ENCODE measurements around the gene PGK1. TPM values are rescaled to one million over a fixed set of nuclear protein-coding genes. Genes with fewer than 3 reads are reported as not detected.
A peak's percentile ranks its signal among the peaks of the same experiment; 100 is the strongest.

PGK1 gene
- total RNA-seq, 1 experiment from 2014 or later: 607 TPM

DNA sequence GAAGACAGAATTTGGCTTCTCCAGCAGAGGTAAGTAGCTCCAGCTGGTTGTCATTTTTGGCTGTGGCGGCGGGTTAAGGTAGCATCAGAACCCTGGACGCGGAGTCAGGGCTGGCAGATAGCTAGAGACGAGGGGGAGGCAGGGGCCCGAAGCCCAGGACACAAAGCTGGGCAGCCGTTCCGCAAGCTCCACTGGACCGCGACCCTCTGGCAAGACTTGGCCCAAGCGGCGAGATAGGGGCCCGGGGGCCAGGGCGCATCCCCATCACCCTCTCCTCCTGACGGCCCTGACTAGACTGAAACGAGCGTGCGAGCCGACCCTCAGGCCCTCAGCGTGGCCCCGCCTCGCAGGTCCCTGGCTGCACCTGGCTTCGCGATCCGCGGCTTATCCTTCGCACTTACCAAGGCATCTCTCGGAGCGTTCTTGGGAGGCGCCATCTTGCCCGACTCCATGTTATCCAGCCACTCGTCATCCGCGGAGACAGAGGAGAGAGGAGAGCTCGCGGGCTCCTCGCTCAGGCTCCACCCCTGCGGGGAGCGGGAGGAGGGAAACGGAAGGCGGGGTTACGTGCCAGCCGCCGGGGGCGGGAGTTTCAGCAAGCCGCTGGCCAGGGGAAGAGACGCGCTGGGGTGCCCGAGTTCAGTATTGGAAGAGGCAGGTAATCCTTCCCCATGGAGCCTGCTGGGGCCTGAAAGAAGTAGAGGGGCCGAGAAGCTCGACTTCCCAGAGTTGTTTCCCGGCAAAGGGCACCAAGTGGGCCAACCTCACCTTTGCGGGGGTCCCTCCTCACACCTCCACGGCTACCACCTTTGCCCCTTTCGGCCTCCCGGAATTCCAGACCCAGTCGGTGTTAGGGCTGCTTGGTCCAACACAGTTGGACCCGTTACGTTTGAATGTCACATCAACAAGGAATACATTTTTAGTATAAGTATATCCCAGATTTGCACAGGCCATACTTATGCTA is 35.4 kb downstream of the PGK1 start, which contains the start of gene TAF9B (continued):
- TF ChIP-seq ZNF671 (CRISPR knock-in tag; IDR thresholded peaks at IDR 0.05) (no peak), ZNF317 (CRISPR knock-in tag; IDR thresholded peaks at IDR 0.05; ENCODE audit: borderline replicate concordance, low read depth) (no peak), IRF2 (CRISPR knock-in tag; IDR thresholded peaks at IDR 0.05; ENCODE audit: borderline replicate concordance, low read depth) (no peak), ZNF416 (CRISPR knock-in tag; IDR thresholded peaks at IDR 0.05) (no peak), NR1H2 (CRISPR knock-in tag; IDR thresholded peaks at IDR 0.05) (no peak), TEAD4 (CRISPR knock-in tag; IDR thresholded peaks at IDR 0.05) (no peak), ZNF232 (CRISPR knock-in tag; IDR thresholded peaks at IDR 0.05) (0 out of 2 replicates have a peak, but pooled peaks have one; percentile 31), FOXP1 (CRISPR knock-in tag; IDR thresholded peaks at IDR 0.05; ENCODE audit: borderline replicate concordance) (no peak), JUN (CRISPR knock-in tag; IDR thresholded peaks at IDR 0.05) (no peak), NFYB (CRISPR knock-in tag; conservative IDR thresholded peaks at IDR 0.05; ENCODE audit: low read depth) (no peak)
- TF ChIP-seq, protein P1, sequence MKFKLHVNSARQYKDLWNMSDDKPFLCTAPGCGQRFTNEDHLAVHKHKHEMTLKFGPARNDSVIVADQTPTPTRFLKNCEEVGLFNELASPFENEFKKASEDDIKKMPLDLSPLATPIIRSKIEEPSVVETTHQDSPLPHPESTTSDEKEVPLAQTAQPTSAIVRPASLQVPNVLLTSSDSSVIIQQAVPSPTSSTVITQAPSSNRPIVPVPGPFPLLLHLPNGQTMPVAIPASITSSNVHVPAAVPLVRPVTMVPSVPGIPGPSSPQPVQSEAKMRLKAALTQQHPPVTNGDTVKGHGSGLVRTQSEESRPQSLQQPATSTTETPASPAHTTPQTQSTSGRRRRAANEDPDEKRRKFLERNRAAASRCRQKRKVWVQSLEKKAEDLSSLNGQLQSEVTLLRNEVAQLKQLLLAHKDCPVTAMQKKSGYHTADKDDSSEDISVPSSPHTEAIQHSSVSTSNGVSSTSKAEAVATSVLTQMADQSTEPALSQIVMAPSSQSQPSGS (CRISPR knock-in tag; IDR thresholded peaks at IDR 0.05; ENCODE audit: borderline replicate concordance, low read depth): no peak
- TF ChIP-seq, protein P2, sequence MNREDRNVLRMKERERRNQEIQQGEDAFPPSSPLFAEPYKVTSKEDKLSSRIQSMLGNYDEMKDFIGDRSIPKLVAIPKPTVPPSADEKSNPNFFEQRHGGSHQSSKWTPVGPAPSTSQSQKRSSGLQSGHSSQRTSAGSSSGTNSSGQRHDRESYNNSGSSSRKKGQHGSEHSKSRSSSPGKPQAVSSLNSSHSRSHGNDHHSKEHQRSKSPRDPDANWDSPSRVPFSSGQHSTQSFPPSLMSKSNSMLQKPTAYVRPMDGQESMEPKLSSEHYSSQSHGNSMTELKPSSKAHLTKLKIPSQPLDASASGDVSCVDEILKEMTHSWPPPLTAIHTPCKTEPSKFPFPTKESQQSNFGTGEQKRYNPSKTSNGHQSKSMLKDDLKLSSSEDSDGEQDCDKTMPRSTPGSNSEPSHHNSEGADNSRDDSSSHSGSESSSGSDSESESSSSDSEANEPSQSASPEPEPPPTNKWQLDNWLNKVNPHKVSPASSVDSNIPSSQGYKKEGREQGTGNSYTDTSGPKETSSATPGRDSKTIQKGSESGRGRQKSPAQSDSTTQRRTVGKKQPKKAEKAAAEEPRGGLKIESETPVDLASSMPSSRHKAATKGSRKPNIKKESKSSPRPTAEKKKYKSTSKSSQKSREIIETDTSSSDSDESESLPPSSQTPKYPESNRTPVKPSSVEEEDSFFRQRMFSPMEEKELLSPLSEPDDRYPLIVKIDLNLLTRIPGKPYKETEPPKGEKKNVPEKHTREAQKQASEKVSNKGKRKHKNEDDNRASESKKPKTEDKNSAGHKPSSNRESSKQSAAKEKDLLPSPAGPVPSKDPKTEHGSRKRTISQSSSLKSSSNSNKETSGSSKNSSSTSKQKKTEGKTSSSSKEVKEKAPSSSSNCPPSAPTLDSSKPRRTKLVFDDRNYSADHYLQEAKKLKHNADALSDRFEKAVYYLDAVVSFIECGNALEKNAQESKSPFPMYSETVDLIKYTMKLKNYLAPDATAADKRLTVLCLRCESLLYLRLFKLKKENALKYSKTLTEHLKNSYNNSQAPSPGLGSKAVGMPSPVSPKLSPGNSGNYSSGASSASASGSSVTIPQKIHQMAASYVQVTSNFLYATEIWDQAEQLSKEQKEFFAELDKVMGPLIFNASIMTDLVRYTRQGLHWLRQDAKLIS (CRISPR knock-in tag; IDR thresholded peaks at IDR 0.05; ENCODE audit: borderline replicate concordance): no peak
- TF ChIP-seq, protein P3, sequence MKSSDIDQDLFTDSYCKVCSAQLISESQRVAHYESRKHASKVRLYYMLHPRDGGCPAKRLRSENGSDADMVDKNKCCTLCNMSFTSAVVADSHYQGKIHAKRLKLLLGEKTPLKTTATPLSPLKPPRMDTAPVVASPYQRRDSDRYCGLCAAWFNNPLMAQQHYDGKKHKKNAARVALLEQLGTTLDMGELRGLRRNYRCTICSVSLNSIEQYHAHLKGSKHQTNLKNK (CRISPR knock-in tag; IDR thresholded peaks at IDR 0.05): peak; percentile 52; the same call in 1 of the 2 replicates
- TF ChIP-seq, protein P4, sequence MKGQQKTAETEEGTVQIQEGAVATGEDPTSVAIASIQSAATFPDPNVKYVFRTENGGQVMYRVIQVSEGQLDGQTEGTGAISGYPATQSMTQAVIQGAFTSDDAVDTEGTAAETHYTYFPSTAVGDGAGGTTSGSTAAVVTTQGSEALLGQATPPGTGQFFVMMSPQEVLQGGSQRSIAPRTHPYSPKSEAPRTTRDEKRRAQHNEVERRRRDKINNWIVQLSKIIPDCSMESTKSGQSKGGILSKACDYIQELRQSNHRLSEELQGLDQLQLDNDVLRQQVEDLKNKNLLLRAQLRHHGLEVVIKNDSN (CRISPR knock-in tag; IDR thresholded peaks at IDR 0.05): no peak
- TF ChIP-seq, protein P5, sequence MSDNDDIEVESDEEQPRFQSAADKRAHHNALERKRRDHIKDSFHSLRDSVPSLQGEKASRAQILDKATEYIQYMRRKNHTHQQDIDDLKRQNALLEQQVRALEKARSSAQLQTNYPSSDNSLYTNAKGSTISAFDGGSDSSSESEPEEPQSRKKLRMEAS (CRISPR knock-in tag; IDR thresholded peaks at IDR 0.05): peak; percentile 52; the same call in 1 of the 2 replicates
- TF ChIP-seq, protein P6, sequence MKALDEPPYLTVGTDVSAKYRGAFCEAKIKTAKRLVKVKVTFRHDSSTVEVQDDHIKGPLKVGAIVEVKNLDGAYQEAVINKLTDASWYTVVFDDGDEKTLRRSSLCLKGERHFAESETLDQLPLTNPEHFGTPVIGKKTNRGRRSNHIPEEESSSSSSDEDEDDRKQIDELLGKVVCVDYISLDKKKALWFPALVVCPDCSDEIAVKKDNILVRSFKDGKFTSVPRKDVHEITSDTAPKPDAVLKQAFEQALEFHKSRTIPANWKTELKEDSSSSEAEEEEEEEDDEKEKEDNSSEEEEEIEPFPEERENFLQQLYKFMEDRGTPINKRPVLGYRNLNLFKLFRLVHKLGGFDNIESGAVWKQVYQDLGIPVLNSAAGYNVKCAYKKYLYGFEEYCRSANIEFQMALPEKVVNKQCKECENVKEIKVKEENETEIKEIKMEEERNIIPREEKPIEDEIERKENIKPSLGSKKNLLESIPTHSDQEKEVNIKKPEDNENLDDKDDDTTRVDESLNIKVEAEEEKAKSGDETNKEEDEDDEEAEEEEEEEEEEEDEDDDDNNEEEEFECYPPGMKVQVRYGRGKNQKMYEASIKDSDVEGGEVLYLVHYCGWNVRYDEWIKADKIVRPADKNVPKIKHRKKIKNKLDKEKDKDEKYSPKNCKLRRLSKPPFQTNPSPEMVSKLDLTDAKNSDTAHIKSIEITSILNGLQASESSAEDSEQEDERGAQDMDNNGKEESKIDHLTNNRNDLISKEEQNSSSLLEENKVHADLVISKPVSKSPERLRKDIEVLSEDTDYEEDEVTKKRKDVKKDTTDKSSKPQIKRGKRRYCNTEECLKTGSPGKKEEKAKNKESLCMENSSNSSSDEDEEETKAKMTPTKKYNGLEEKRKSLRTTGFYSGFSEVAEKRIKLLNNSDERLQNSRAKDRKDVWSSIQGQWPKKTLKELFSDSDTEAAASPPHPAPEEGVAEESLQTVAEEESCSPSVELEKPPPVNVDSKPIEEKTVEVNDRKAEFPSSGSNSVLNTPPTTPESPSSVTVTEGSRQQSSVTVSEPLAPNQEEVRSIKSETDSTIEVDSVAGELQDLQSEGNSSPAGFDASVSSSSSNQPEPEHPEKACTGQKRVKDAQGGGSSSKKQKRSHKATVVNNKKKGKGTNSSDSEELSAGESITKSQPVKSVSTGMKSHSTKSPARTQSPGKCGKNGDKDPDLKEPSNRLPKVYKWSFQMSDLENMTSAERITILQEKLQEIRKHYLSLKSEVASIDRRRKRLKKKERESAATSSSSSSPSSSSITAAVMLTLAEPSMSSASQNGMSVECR (CRISPR knock-in tag; IDR thresholded peaks at IDR 0.05; ENCODE audit: borderline replicate concordance): no peak
- TF ChIP-seq, protein P7, sequence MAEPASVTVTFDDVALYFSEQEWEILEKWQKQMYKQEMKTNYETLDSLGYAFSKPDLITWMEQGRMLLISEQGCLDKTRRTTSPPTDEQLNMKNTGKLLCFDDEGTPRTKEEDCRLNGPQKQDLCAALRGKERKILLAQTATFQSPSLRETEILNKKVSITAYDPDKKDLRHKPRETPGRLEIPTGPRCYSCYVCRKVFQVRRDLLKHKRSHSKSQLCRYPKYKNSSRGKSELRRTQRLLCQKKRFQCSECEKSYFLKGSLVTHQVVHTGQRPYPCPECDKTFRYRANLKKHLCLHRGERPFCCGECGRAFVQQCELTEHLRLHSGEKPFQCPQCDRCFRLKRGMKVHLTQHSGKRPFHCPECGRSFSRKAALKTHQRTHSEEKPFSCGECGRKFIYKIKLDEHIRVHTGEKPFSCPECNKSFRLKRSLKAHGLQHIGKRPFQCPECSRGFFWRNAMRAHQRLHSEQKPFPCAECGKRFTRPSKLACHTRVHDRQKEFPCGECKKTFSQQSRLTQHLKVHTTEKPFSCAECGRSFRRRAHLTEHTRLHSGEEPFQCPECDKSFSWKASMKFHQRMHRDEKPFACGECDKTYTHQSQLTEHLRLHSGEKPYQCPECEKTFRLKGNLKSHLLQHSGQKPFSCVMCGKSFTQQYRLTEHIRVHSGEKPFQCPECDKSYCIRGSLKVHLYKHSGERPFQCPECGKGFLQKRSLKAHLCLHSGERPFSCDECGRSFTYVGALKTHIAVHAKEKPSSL (CRISPR knock-in tag; conservative IDR thresholded peaks at IDR 0.05): no peak
- TF ChIP-seq, protein P8, sequence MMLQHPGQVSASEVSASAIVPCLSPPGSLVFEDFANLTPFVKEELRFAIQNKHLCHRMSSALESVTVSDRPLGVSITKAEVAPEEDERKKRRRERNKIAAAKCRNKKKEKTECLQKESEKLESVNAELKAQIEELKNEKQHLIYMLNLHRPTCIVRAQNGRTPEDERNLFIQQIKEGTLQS (CRISPR knock-in tag; conservative IDR thresholded peaks at IDR 0.05): no peak
- TF ChIP-seq, protein P9, sequence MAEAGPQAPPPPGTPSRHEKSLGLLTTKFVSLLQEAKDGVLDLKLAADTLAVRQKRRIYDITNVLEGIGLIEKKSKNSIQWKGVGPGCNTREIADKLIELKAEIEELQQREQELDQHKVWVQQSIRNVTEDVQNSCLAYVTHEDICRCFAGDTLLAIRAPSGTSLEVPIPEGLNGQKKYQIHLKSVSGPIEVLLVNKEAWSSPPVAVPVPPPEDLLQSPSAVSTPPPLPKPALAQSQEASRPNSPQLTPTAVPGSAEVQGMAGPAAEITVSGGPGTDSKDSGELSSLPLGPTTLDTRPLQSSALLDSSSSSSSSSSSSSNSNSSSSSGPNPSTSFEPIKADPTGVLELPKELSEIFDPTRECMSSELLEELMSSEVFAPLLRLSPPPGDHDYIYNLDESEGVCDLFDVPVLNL (CRISPR knock-in tag; IDR thresholded peaks at IDR 0.05; ENCODE audit: borderline replicate concordance, low read depth): no peak
- TF ChIP-seq, protein P10, sequence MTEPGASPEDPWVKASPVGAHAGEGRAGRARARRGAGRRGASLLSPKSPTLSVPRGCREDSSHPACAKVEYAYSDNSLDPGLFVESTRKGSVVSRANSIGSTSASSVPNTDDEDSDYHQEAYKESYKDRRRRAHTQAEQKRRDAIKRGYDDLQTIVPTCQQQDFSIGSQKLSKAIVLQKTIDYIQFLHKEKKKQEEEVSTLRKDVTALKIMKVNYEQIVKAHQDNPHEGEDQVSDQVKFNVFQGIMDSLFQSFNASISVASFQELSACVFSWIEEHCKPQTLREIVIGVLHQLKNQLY (CRISPR knock-in tag; IDR thresholded peaks at IDR 0.05): no peak

Measured in WTC11 (cell line).